Lung (tissue), 12 donors: Measurements from ENCODE around the gene THRAP3. TPM values are rescaled to one million over a fixed set of nuclear protein-coding genes. Genes with fewer than 3 reads are reported as not detected.

Experiments
- ATAC-seq: fragments of 200-7000 bp; cut with Tn5 transposase; one replicate; pipeline ENCODE4 v1.9.1; 2020; ENCODE audit warnings: moderate number of reproducible peaks; ENCODE audit not compliant: insufficient read depth, low FRiP score
- DNase-seq, 3 donors: peaks; one replicate each; pipeline ENCODE4 v3.0.0-alpha.2; 2013 to 2017
- H3K27ac ChIP-seq, 2 donors: one replicate each; pipeline ENCODE4 v1.5.1; 2013; ENCODE audit warnings: mild to moderate bottlenecking in 2 of 2, moderate library complexity in 2 of 2, control low read depth in 1 of 2, inconsistent platforms in 1 of 2, low read depth in 1 of 2, low read length in 1 of 2
- H3K27me3 ChIP-seq, 3 donors: one replicate each; pipeline ENCODE4 v1.5.1; 2013; ENCODE audit warnings: low read length in 2 of 3; ENCODE audit not compliant: control insufficient read depth in 3 of 3, insufficient read depth in 3 of 3
- H3K36me3 ChIP-seq, 4 donors: one replicate each; pipeline ENCODE4 v1.5.1; 2013; ENCODE audit warnings: low read length in 4 of 4, mild to moderate bottlenecking in 1 of 4, moderate library complexity in 1 of 4; ENCODE audit not compliant: control insufficient read depth in 4 of 4, insufficient read depth in 4 of 4
- H3K4me1 ChIP-seq, 5 donors: one replicate each; pipeline ENCODE4 v1.5.1; 2013; ENCODE audit warnings: low read length in 5 of 5, mild to moderate bottlenecking in 2 of 5, moderate library complexity in 1 of 5; ENCODE audit not compliant: control insufficient read depth in 5 of 5, insufficient read depth in 5 of 5
- H3K4me3 ChIP-seq: one replicate; pipeline ENCODE4 v1.5.1; 2013; ENCODE audit warnings: mild to moderate bottlenecking, control low read depth, moderate library complexity
- H3K9ac ChIP-seq, 2 donors: one replicate each; pipeline ENCODE4 v1.5.1; 2013; ENCODE audit warnings: low read length in 2 of 2, control low read depth in 1 of 2; ENCODE audit not compliant: insufficient read depth in 1 of 2
- H3K9me3 ChIP-seq, 4 donors: one replicate each; pipeline ENCODE4 v1.5.1; 2013; ENCODE audit warnings: low read length in 3 of 4, mild to moderate bottlenecking in 1 of 4, moderate library complexity in 1 of 4; ENCODE audit not compliant: control insufficient read depth in 4 of 4, insufficient read depth in 3 of 4
- CTCF ChIP-seq: IDR thresholded peaks from 2 replicates; pipeline ENCODE4 v1.5.1; 2012; ENCODE audit warnings: mild to moderate bottlenecking; ENCODE audit errors: control extremely low read depth, extremely low read depth
- WGBS, 2 donors: extraction: QIAGEN DNeasy Blood & Tissue Kit; methylation state at CpG; one replicate each; pipeline ENCODE4 v1.1.7; 2013; 5-methylcytosine and 5-hydroxymethylcytosine counted together
- polyA plus RNA-seq, 2 donors: library from polyadenylated mRNA; stranded (reverse); fragments of 200-250 nt; gene quantifications; one replicate each; pipeline ENCODE4 v1.2.1, GENCODE V29; 2013
- total RNA-seq, 2 donors: library from RNA; depleted of rRNA in 1 of 2; stranded (reverse); fragments of >200 nt in 1 of 2; gene quantifications; one replicate each; pipeline ENCODE4 v1.2.1, GENCODE V29; 2014 to 2021
- donor health status: control.
- donor health status: control.
- donor health status: Bipolar disorder and iron deficiency.
- donor health status: healthy.
- donor health status: DM: yes; HTN: yes; CAD: no.

Gene THRAP3
- total and polyA plus RNA-seq, 4 donors, result 25.1 to 92.9 (median 67.3) TPM

GRCh38 chr1:36327421-36328087, 103.3 kb downstream of the THRAP3 start:
- no peaks in the 10 kb centered on the region for H3K27me3 ChIP-seq
- DNase-seq, result no peak
- no peak for TF ChIP-seq CTCF
- no peaks in the 10 kb centered on the region for H3K36me3 ChIP-seq
- no peak overlapping the region for H3K27ac ChIP-seq
- 84% methylated on average over 9 of the region's 9 CpGs for WGBS, 2 donors
- no peak for ATAC-seq
- H3K4me1 ChIP-seq, result peaks cover 0 to 18% (median 13%) of the 10 kb centered on the region in 5 donors
- no peaks in the 10 kb centered on the region for H3K9me3 ChIP-seq
- H3K9ac ChIP-seq, result no peak overlapping the region
- no peak overlapping the region for H3K4me3 ChIP-seq

- no peak for TF ChIP-seq CTCF
- 89 to 93% methylated on average over 6 of the region's 6 CpGs for WGBS, 2 donors
- no peak overlapping the region for H3K4me3 ChIP-seq
- peaks cover 0 to 18% (median 13%) of the 10 kb centered on the region in 5 donors for H3K4me1 ChIP-seq
- H3K27ac ChIP-seq, result no peak overlapping the region
- no peaks in the 10 kb centered on the region for H3K9me3 ChIP-seq
- H3K27me3 ChIP-seq, result no peaks in the 10 kb centered on the region
- no peak overlapping the region for H3K9ac ChIP-seq
- no peak for DNase-seq
- H3K36me3 ChIP-seq, result no peaks in the 10 kb centered on the region
- ATAC-seq, result no peak
These were observed 103.8 kb downstream of the THRAP3 start for GRCh38 chr1:36328088-36328480.

GRCh38 chr1:36328713-36329112, 104.5 kb downstream of the THRAP3 start:
- Histone ChIP-seq H3K4me1 (peaks cover 0 to 17% (median 13%) of the 10 kb centered on the region in 5 donors), H3K27ac (no peak overlapping the region), H3K4me3 (no peak overlapping the region), H3K36me3 (no peaks in the 10 kb centered on the region), H3K9ac (no peak overlapping the region), H3K9me3 (no peaks in the 10 kb centered on the region), H3K27me3 (no peaks in the 10 kb centered on the region)
- ATAC-seq (no peak), DNase-seq (peak in 2 of 3 donors; percentile 30 to 58)
- no peak for TF ChIP-seq CTCF
- WGBS, 2 donors, result 44 to 53% methylated on average over 6 of the region's 6 CpGs

- Histone ChIP-seq H3K27me3 (no peaks in the 10 kb centered on the region), H3K27ac (no peak overlapping the region), H3K4me1 (peaks cover 0 to 8% (median 5%) of the 10 kb centered on the region in 5 donors), H3K4me3 (no peak overlapping the region), H3K9me3 (no peaks in the 10 kb centered on the region), H3K9ac (no peak overlapping the region), H3K36me3 (no peaks in the 10 kb centered on the region)
- DNase-seq (no peak), ATAC-seq (no peak)
- whole genome bisulfite sequencing, 2 donors, result 90 to 96% methylated on average over 9 of the region's 9 CpGs
- no peak for TF ChIP-seq CTCF
These were observed 105.6 kb downstream of the THRAP3 start for GRCh38 chr1:36329817-36330216.
